Thoracic aorta (tissue), 2 donors: ENCODE measurements around the gene COL15A1. TPM values are rescaled to one million over a fixed set of nuclear protein-coding genes. Genes with fewer than 3 reads are reported as not detected.

Source experiments
- ATAC-seq: fragments of 150-250 bp; one replicate; pipeline ENCODE4 v1.8.0; 2017; ENCODE audit warnings: low read depth; ENCODE audit not compliant: insufficient number of reproducible peaks, low FRiP score
- DNase-seq: peaks from one replicate; pipeline ENCODE4 v3.0.0-alpha.2; 2020; ENCODE audit warnings: low spot score
- H3K27ac ChIP-seq, 2 donors: fragments of 200-600 bp; sonication (generic); 1 replicate in 1 of 2; 2 replicates in 1 of 2; pipeline ENCODE4 v1.5.1; 2016; ENCODE audit warnings: mild to moderate bottlenecking in 2 of 2, moderate library complexity in 2 of 2
- H3K27me3 ChIP-seq: fragments of 200-600 bp; sonication (generic); replicated peaks from 2 replicates; pipeline ENCODE4 v1.6.0; 2016; ENCODE audit warnings: mild to moderate bottlenecking; ENCODE audit not compliant: insufficient read depth
- H3K36me3 ChIP-seq: fragments of 200-600 bp; sonication (generic); one replicate; pipeline ENCODE4 v1.5.1; 2016
- H3K4me1 ChIP-seq, 2 donors: fragments of 200-600 bp; sonication (generic); 1 replicate in 1 of 2; 2 replicates in 1 of 2; pipeline versions ENCODE4 v1.5.1 to v1.6.0; 2016; ENCODE audit warnings: low read depth in 2 of 2, mild to moderate bottlenecking in 1 of 2; ENCODE audit not compliant: control insufficient read depth in 1 of 2
- H3K4me3 ChIP-seq: fragments of 200-600 bp; sonication (generic); 2 replicates; pipeline ENCODE4 v1.5.1; 2016; ENCODE audit warnings: mild to moderate bottlenecking
- H3K9me3 ChIP-seq: fragments of 200-600 bp; sonication (generic); 2 replicates; pipeline ENCODE4 v1.5.1; 2016
- total RNA-seq, 2 donors: library from RNA; depleted of rRNA; stranded (reverse); fragments of >200 nt; gene quantifications; one replicate each; pipeline versions ENCODE4 v1.1.0 to v1.2.3, GENCODE V29; 2016
- TF ChIP-seq, protein P1 (sequence below): fragments of 200-600 bp; sonication (generic); IDR thresholded peaks from one replicate; pipeline ENCODE4 v1.5.1; 2019; ENCODE audit warnings: antibody characterized with exemption

COL15A1 gene
- total RNA-seq, 2 donors from 2014 or later = 23.3 to 70.4 TPM

DNA sequence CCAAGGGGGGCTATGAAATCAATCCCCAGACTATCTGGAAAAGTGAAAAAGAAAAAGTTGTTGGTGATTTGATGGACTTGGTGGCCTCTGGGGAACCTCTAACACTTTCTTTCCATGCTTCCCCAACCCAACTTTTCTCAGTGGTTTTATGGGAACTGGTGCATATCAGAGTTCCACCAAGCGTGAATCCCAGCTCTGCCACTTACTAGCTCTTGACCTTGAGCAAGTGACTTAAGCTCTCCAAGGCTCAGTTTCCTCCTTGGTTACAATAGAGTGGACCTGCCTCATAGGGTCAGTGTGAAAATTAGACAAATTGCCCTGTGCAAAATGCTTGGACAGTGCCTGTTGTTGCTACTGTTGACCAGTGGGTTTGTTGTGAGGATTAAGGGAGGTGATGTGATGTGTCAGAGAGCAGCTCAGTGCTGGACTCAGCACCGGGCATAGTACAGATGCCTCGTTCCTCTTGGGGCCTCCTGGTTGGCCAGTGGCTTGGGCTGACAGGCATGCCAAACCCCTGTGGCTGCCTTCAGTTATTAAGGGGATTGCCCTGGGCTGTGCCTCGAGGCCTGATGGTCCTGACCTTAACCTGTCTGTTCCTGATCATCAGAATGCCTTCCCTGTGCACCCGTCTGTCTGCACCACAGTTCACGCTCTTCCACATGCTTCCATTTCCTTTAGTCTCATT lies 49.3 kb downstream of the COL15A1 start:
- Histone ChIP-seq H3K36me3 (no peaks in the 10 kb centered on the region), H3K4me3 (no peak overlapping the region), H3K27ac (no peak overlapping the region), H3K9me3 (no peaks in the 10 kb centered on the region), H3K4me1 (peaks cover 24 to 63% of the 10 kb centered on the region in 2 donors), H3K27me3 (no peaks in the 10 kb centered on the region)
- TF ChIP-seq, protein P1, sequence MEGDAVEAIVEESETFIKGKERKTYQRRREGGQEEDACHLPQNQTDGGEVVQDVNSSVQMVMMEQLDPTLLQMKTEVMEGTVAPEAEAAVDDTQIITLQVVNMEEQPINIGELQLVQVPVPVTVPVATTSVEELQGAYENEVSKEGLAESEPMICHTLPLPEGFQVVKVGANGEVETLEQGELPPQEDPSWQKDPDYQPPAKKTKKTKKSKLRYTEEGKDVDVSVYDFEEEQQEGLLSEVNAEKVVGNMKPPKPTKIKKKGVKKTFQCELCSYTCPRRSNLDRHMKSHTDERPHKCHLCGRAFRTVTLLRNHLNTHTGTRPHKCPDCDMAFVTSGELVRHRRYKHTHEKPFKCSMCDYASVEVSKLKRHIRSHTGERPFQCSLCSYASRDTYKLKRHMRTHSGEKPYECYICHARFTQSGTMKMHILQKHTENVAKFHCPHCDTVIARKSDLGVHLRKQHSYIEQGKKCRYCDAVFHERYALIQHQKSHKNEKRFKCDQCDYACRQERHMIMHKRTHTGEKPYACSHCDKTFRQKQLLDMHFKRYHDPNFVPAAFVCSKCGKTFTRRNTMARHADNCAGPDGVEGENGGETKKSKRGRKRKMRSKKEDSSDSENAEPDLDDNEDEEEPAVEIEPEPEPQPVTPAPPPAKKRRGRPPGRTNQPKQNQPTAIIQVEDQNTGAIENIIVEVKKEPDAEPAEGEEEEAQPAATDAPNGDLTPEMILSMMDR = no peak
- no peak for ATAC-seq
- DNase-seq = no peak

DNA sequence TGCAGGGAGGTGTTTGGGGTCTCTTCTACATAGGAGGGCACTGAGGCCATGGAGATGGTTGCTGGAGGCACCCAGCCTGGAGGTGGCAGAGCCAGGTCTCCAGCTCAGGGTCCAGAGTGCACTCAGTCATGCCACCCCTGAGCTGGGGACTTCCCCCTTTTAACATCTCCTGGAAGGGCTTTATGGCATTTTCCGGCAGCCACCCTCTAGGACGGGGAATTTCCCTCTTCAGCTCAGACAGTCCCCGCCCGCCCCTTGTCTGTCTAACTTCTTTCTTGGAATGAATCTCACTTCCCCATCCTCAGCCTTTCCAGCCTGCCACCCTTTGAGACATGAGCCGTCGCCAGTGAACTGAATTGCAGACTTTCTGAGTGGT lies 49.9 kb downstream of the COL15A1 start:
- DNase-seq (no peak), ATAC-seq (no peak)
- H3K27me3 ChIP-seq = no peaks in the 10 kb centered on the region
- no peak overlapping the region for H3K27ac ChIP-seq
- no peak overlapping the region for H3K4me3 ChIP-seq
- no peaks in the 10 kb centered on the region for H3K36me3 ChIP-seq
- H3K4me1 ChIP-seq = peaks cover 29 to 63% of the 10 kb centered on the region in 2 donors
- H3K9me3 ChIP-seq = no peaks in the 10 kb centered on the region
- TF ChIP-seq, protein P1 = no peak

DNA sequence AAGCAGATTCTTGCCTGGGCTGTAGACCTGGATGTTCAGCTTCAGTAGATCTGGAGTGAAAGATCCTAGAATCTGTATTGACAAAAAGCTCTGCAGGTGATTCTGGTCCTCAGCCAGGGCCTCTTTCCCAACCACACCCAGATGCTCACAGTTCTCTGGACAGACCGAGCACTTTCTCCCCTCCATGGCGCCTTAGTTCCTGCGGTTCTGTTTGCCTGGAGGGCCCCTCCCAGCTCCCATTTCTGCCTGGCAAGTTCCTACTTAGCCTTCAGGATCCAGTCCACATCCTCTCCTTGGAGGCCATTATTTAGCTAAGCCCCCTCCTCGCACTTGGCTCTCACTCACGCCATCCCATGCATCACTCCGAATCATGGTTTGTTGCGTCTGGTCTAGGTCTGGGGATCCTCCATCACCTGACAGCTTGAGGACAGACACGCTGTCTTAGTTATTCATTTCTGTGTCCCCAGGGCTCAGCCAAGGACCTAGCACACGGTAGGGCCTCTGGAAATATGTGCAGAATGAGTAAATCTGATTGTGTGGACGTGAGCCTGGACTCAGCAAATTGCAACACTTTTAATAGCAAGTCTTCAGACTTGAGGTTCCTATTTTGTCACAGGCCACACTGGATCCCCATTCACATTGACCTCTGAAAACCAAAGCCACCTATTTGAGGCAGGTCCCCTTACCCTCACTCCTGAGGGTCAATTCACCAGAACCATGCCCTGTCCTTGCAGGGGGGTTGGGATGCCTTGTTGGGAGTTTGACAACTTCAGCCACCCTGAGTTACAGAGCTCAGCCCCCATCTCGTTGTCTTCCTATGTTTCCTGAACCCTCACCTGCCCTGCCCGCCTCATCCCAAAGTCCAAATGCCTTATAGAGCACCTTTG lies 50.7 kb downstream of the COL15A1 start:
- DNase-seq (no peak), ATAC-seq (no peak)
- Histone ChIP-seq H3K4me3 (no peak overlapping the region), H3K9me3 (no peaks in the 10 kb centered on the region), H3K36me3 (no peaks in the 10 kb centered on the region), H3K4me1 (peaks cover 24 to 63% of the 10 kb centered on the region in 2 donors), H3K27me3 (no peaks in the 10 kb centered on the region), H3K27ac (no peak overlapping the region)
- TF ChIP-seq, protein P1 = no peak

GRCh38 chr9:98995059-98995671 lies 51.5 kb downstream of the COL15A1 start:
- Histone ChIP-seq H3K4me3 (no peak overlapping the region), H3K4me1 (peaks cover 20 to 57% of the 10 kb centered on the region in 2 donors), H3K36me3 (no peaks in the 10 kb centered on the region), H3K9me3 (no peaks in the 10 kb centered on the region), H3K27ac (no peak overlapping the region), H3K27me3 (no peaks in the 10 kb centered on the region)
- ATAC-seq (no peak), DNase-seq (no peak)
- TF ChIP-seq, protein P1 = no peak

DNA sequence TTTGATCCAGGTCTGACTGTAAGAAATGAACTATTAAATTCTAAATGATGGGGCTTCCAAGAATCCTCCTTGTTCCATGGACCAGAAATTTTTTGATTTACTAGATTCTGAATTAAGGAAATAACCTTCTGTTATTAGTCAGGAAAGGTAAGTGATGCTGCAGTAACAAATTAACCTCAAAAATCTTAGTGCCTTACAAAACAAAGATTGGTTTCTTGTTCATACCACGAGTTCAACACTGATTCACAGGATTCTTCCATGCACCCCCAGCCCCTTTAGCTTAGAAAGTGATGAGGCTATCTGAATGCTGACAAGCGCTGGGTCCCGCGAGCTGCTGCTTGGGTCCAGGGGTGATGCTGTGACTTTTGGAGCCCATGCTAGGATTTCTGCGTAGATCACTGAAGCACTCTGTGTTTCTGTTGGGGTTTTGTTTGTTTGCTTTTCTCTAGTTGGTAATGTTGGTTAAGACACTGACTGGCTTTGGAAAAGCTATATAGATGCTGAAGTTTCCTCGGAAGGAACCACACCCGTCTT lies 52.3 kb downstream of the COL15A1 start:
- H3K9me3 ChIP-seq = no peaks in the 10 kb centered on the region
- TF ChIP-seq, protein P1 = no peak
- H3K27me3 ChIP-seq = no peaks in the 10 kb centered on the region
- no peaks in the 10 kb centered on the region for H3K36me3 ChIP-seq
- peaks cover 16 to 48% of the 10 kb centered on the region in 2 donors for H3K4me1 ChIP-seq
- H3K4me3 ChIP-seq = no peak overlapping the region
- DNase-seq = no peak
- no peak overlapping the region for H3K27ac ChIP-seq
- ATAC-seq = no peak
